SK-N-SH (cell line): ENCODE data around the gene PRR9.

Experiments used
- FOXJ3 ChIP-seq: sonication (generic); formaldehyde crosslinking; IDR thresholded peaks from 2 replicates; pipeline ENCODE4 v1.5.1; 2020; ENCODE audit warnings: mild to moderate bottlenecking, missing genetic modification reagents
- MXI1 ChIP-seq: IDR thresholded peaks from 2 replicates; pipeline ENCODE4 v1.6.1; 2012; ENCODE audit warnings: mild to moderate bottlenecking, low read depth, low read length, improper control_type of control experiment
- NRF1 ChIP-seq: IDR thresholded peaks from 2 replicates; pipeline ENCODE4 v1.6.1; 2012; ENCODE audit warnings: low read depth, mild to moderate bottlenecking, low read length
- POLR2AphosphoS5 ChIP-seq: IDR thresholded peaks from 2 replicates; pipeline ENCODE4 v1.6.1; 2012; ENCODE audit warnings: low read depth, low read length
- RAD21 ChIP-seq: IDR thresholded peaks from 2 replicates; pipeline ENCODE4 v1.6.1; 2012; ENCODE audit warnings: mild to moderate bottlenecking, low read length
- RFX5 ChIP-seq: IDR thresholded peaks from 2 replicates; pipeline ENCODE4 v1.6.1; 2012; ENCODE audit warnings: mild to moderate bottlenecking, improper control_type of control experiment, low read length
- SMC3 ChIP-seq: IDR thresholded peaks from 2 replicates; pipeline ENCODE4 v1.6.1; 2012; ENCODE audit warnings: low read depth, low read length, improper control_type of control experiment
- TAF1 ChIP-seq: IDR thresholded peaks from 2 replicates; pipeline ENCODE4 v1.6.1; 2012; ENCODE audit warnings: low read depth, mild to moderate bottlenecking, low read length, moderate library complexity, borderline replicate concordance
- YY1 ChIP-seq: IDR thresholded peaks from 2 replicates; pipeline ENCODE4 v1.4.0; 2012; ENCODE audit warnings: low read depth, mild to moderate bottlenecking
- ZBTB33 ChIP-seq: IDR thresholded peaks from 2 replicates; pipeline ENCODE4 v1.4.0; 2012; ENCODE audit warnings: low read depth, borderline replicate concordance
- TF ChIP-seq, protein P1 (sequence below): fragments of 200-600 bp; sonication (generic); IDR thresholded peaks from 2 replicates; pipeline ENCODE4 v1.6.1; 2017; ENCODE audit warnings: antibody characterized with exemption, mild to moderate bottlenecking, moderate library complexity
- TF ChIP-seq, protein P2 (sequence below): IDR thresholded peaks from 2 replicates; pipeline ENCODE4; 2012

DNA sequence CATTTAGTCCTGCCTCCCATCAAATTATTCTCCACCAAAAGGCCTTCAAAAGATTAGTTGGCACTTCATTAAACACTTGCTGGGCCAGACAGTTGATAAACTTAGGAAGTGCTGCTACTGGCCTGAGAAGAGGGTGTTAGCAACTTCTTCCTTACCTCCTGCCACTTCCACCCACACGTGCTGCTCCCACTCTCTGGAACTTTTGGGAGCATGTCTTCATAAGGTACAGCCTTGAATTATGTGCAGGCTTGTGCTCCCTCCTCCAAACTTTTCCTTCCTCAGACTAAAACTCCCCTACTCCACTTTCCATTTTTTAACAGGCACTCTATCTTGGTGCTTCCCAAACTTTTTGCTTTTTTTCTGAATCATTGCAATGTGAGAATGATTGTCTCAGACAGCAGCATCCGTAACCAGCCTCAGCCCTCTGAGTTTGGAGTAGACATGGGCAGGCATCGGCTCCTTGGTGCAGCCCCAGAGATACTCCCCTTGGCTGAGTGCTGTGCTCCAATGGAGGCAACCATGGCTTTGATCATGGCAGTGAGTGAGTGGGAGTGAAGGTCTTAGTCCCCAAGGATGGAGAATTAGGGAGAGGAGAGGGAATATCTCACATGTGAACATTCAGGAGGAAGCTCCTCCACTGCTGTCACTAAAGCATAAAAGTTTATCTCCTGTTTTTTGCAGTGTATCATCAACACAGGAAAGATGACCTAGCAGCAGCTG is 22.9 kb upstream of the PRR9 start:
- TF ChIP-seq, protein P1, sequence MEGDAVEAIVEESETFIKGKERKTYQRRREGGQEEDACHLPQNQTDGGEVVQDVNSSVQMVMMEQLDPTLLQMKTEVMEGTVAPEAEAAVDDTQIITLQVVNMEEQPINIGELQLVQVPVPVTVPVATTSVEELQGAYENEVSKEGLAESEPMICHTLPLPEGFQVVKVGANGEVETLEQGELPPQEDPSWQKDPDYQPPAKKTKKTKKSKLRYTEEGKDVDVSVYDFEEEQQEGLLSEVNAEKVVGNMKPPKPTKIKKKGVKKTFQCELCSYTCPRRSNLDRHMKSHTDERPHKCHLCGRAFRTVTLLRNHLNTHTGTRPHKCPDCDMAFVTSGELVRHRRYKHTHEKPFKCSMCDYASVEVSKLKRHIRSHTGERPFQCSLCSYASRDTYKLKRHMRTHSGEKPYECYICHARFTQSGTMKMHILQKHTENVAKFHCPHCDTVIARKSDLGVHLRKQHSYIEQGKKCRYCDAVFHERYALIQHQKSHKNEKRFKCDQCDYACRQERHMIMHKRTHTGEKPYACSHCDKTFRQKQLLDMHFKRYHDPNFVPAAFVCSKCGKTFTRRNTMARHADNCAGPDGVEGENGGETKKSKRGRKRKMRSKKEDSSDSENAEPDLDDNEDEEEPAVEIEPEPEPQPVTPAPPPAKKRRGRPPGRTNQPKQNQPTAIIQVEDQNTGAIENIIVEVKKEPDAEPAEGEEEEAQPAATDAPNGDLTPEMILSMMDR = no peak
- TF ChIP-seq MXI1 = no peak
- TF ChIP-seq POLR2AphosphoS5 = no peak
- TF ChIP-seq NRF1 = no peak
- no peak for TF ChIP-seq SMC3
- no peak for TF ChIP-seq ZBTB33
- no peak for TF ChIP-seq TAF1
- TF ChIP-seq, protein P2, sequence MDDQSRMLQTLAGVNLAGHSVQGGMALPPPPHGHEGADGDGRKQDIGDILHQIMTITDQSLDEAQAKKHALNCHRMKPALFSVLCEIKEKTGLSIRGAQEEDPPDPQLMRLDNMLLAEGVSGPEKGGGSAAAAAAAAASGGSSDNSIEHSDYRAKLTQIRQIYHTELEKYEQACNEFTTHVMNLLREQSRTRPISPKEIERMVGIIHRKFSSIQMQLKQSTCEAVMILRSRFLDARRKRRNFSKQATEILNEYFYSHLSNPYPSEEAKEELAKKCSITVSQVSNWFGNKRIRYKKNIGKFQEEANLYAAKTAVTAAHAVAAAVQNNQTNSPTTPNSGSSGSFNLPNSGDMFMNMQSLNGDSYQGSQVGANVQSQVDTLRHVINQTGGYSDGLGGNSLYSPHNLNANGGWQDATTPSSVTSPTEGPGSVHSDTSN = no peak
- no peak for TF ChIP-seq YY1
- TF ChIP-seq RFX5 = no peak
- no peak for TF ChIP-seq RAD21
- no peak for TF ChIP-seq FOXJ3
